Measurements from ENCODE around the gene TMEM89. TPM values are rescaled to one million over a fixed set of nuclear protein-coding genes. Genes with fewer than 3 reads are reported as not detected.

The TMEM89 gene
- total RNA-seq, 1 donor from 2014 or later, result not detected

DNA sequence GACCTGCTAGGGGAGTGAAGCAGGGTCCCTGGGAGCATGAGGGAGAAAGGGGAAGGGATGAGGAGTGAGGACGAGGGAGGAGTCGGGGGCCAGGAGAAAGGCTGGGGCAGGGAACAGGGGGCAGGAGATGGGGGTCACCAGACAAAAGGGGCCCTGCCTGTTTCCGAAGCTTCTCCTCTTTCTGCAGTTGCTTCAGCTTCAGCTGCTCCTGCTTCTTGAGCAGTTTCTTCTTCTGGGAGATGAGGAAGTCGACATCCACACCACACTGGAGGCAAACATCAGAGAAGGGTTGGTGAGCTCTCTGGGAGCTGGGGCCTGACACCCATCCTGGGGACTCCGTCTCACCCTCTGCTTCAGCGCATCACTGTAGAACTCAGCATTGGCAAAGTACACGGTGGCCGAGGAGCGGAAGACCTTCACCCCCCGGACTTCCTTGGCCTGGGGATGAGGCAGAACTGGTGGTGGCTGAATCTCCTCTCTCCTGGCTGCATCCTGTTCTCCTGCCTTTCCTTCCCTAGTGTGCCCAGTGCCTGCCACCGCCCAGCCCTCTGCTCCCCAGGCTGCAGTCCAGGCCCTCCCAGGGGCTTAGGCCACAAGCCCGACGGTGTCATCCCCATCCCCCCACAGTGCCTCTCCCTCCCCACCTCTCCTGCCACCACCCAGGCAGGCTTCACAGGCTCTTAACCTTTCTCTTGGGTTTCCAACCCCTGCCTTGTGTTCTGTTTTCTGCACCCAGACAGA lies 6.9 kb upstream of the TMEM89 start:
- Histone ChIP-seq H3K4me3 (no peak overlapping the region), H3K27me3 (no peaks in the 10 kb centered on the region), H3K36me3 (no peaks in the 10 kb centered on the region), H3F3A (ENCODE audit: low read depth) (peaks cover 3% of the 10 kb centered on the region), H3K79me2 (ENCODE audit: low read depth) (peaks cover under 1% of the 10 kb centered on the region), H2AFZ (replicated peaks) (no peak overlapping the region), H3K27ac (no peak overlapping the region), H3K9me3 (ENCODE audit: low read depth) (no peaks in the 10 kb centered on the region), H3K4me2 (no peak overlapping the region), H4K20me1 (ENCODE audit: low read depth) (peaks cover 18% of the 10 kb centered on the region), H3K4me1 (no peaks in the 10 kb centered on the region), H3K9ac (no peak overlapping the region)
- Mint-ChIP-seq H3K4me1 (peaks cover 26% of the 10 kb centered on the region), H3K27ac (no peak overlapping the region), H3K4me3 (no peak overlapping the region), H3K27me3 (ENCODE audit: insufficient read depth, low read depth) (peaks cover 8% of the 10 kb centered on the region), H3K9me3 (no peaks in the 10 kb centered on the region), H3K36me3 (peaks cover 40% of the 10 kb centered on the region)
- DNase-seq (ENCODE audit: low spot score), result no peak
- TF ChIP-seq EZH2phosphoT487 (IDR thresholded peaks at IDR 0.05) (no peak), CTCF (IDR thresholded peaks at IDR 0.05) (no peak), EZH2 (IDR thresholded peaks at IDR 0.05) (no peak)

DNA sequence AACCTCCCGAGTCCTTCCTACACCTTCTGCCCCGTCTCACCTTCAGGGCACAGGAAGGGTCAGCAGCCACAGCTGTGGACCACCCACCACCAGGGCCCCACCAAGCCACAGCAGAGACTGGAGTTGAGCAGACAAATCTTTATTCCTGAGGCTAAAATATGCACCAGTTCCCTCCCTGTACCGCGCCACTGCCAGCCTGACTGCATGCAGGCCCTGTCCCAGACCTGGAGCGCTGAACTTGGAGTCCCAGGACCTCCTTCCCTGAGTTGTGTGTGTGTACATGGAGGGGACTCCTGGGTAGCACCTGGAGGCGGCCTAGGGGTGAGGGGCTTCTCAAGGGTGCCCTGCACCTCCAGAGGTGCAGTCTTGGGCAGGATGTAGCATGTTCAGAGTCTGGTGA lies 4.0 kb upstream of the TMEM89 start:
- H3K9ac ChIP-seq, result no peak overlapping the region
- H3K4me3 ChIP-seq, result no peak overlapping the region
- H3K27ac ChIP-seq, result no peak overlapping the region
- H3K27ac Mint-ChIP-seq, result no peak overlapping the region
- H3K9me3 ChIP-seq (ENCODE audit: low read depth), result no peaks in the 10 kb centered on the region
- H3K79me2 ChIP-seq (ENCODE audit: low read depth), result no peaks in the 10 kb centered on the region
- H3K4me1 Mint-ChIP-seq, result peaks cover 26% of the 10 kb centered on the region
- peaks cover 9% of the 10 kb centered on the region for H3K27me3 Mint-ChIP-seq (ENCODE audit: insufficient read depth, low read depth)
- H3K9me3 Mint-ChIP-seq, result no peaks in the 10 kb centered on the region
- peaks cover 3% of the 10 kb centered on the region for H3F3A ChIP-seq (ENCODE audit: low read depth)
- DNase-seq (ENCODE audit: low spot score), result no peak
- H4K20me1 ChIP-seq (ENCODE audit: low read depth), result peaks cover 5% of the 10 kb centered on the region
- H3K4me2 ChIP-seq, result no peak overlapping the region
- peaks cover 39% of the 10 kb centered on the region for H3K36me3 Mint-ChIP-seq
- H3K4me1 ChIP-seq, result no peaks in the 10 kb centered on the region
- TF ChIP-seq EZH2 (IDR thresholded peaks at IDR 0.05), result no peak
- H3K27me3 ChIP-seq, result no peaks in the 10 kb centered on the region
- H3K4me3 Mint-ChIP-seq, result no peak overlapping the region
- no peaks in the 10 kb centered on the region for H3K36me3 ChIP-seq
- no peak overlapping the region for H2AFZ ChIP-seq (replicated peaks)

DNA sequence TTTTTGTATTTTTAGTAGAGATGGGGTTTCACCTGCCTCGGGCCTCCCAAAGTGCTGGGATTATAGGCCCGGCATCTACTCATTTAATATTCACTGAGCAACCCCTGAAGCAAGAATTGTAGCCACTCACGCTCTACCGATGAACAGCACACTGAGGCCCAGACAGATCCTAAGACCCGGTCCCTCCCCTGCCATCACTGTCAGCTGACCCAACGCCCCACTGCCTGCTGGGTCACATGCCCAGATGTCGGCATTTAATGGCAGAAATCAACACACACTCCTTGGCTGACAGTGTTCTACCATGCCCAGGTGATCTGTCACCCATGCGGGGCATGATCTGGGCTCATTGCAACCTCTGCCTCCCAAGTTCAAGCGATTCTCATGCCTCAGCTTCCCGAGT lies 3.2 kb upstream of the TMEM89 start:
- peaks cover 34% of the 10 kb centered on the region for H3K36me3 Mint-ChIP-seq
- H3K27ac Mint-ChIP-seq, result no peak overlapping the region

More for the DNA sequence above, 3.2 kb upstream of the TMEM89 start:
- TF ChIP-seq CTCF (IDR thresholded peaks at IDR 0.05) (no peak), EZH2 (IDR thresholded peaks at IDR 0.05) (no peak), EZH2phosphoT487 (IDR thresholded peaks at IDR 0.05) (no peak)
- Histone ChIP-seq H3K79me2 (ENCODE audit: low read depth) (no peaks in the 10 kb centered on the region), H3F3A (ENCODE audit: low read depth) (peaks cover 3% of the 10 kb centered on the region), H3K36me3 (no peaks in the 10 kb centered on the region), H3K9ac (no peak overlapping the region), H3K27ac (no peak overlapping the region), H2AFZ (replicated peaks) (no peak overlapping the region), H3K4me3 (no peak overlapping the region), H3K27me3 (no peaks in the 10 kb centered on the region), H3K4me1 (no peaks in the 10 kb centered on the region), H3K4me2 (no peak overlapping the region), H3K9me3 (ENCODE audit: low read depth) (no peaks in the 10 kb centered on the region), H4K20me1 (ENCODE audit: low read depth) (peaks cover 5% of the 10 kb centered on the region)
- peaks cover 26% of the 10 kb centered on the region for H3K4me1 Mint-ChIP-seq
- no peak for DNase-seq (ENCODE audit: low spot score)
- H3K9me3 Mint-ChIP-seq, result no peaks in the 10 kb centered on the region
- H3K4me3 Mint-ChIP-seq, result no peak overlapping the region
- H3K27me3 Mint-ChIP-seq (ENCODE audit: insufficient read depth, low read depth), result peaks cover 7% of the 10 kb centered on the region
